K562 (cell line): ENCODE data around the gene FDX2. TPM values are rescaled to one million over a fixed set of nuclear protein-coding genes. Genes with fewer than 3 reads are reported as not detected.

Source experiments
- ATAC-seq: fragments of 200-7000 bp; cut with Tn5 transposase; 3 replicates; pipeline ENCODE4 v1.9.1; 2020; ENCODE audit warnings: moderate library complexity
- BruUV-seq: library from RNA; stranded (reverse); fragments of 400-500 nt; replicated peaks from 2 replicates; lab custom pipeline; 2021; lab: Mats Ljungman, UMichigan
- CTCF ChIA-PET: fragments of 300-600 bp; formaldehyde crosslinking; extraction: SDS; loops from one replicate; lab custom pipeline; 2021; ENCODE audit warnings: low intra/inter-chr PET ratio; lab: Yijun Ruan, JAX
- POLR2A ChIA-PET: fragments of 300-600, 350-650 bp; sonication (Branson Sonifier 250); formaldehyde crosslinking; extraction: SDS; loops from one replicate; lab custom pipeline; 2021; ENCODE audit warnings: antibody characterized with exemption, inconsistent platforms; lab: Yijun Ruan, JAX
- DNase-seq, 4 experiments: peaks; one replicate each; pipeline versions ENCODE4 v3.0.0 to v3.0.0-alpha.2; 2011 to 2018; ENCODE audit warnings: low spot score in 3 of 4, mixed read lengths in 3 of 4; ENCODE audit errors: extremely low read depth in 1 of 4
- FAIRE-seq: peaks from 2 replicates; lab custom pipeline; 2011; peaks lifted over from hg19 to GRCh38; lab: Jason Lieb, UNC
- H2AFZ ChIP-seq: 2 replicates; pipeline ENCODE4 v1.6.0; 2011; ENCODE audit warnings: low read depth, low read length, control low read depth, inconsistent platforms
- H3K27ac ChIP-seq: fragments of 200-600 bp; 3 replicates; pipeline ENCODE4 v1.8.0; 2011; ENCODE audit warnings: low read depth, mild to moderate bottlenecking, control low read depth, inconsistent platforms, low read length, moderate library complexity, mixed read lengths; ENCODE audit errors: extremely low read depth
- H3K27me3 ChIP-seq, 2 experiments: fragments of 300-600 bp in 1 of 2; 2 replicates in 1 of 2; 3 replicates in 1 of 2; pipeline versions ENCODE4 v1.6.0 to v1.8.0; 2011; ENCODE audit warnings: inconsistent platforms in 2 of 2, low read length in 2 of 2, mild to moderate bottlenecking in 1 of 2, mixed read lengths in 1 of 2, moderate library complexity in 1 of 2; ENCODE audit not compliant: control insufficient read depth in 2 of 2, insufficient read depth in 2 of 2
- H3K36me3 ChIP-seq: fragments of 300-600 bp; 3 replicates; pipeline ENCODE4 v1.8.0; 2011; ENCODE audit warnings: mild to moderate bottlenecking, low read length, inconsistent platforms; ENCODE audit not compliant: control insufficient read depth, insufficient read depth
- H3K4me1 ChIP-seq, 2 experiments: fragments of 200-600 bp in 1 of 2; replicated peaks in 1 of 2; 2 replicates in 1 of 2; 3 replicates in 1 of 2; pipeline versions ENCODE4 v1.5.1 to v1.8.0; 2011; ENCODE audit warnings: inconsistent platforms in 2 of 2, low read length in 2 of 2, mild to moderate bottlenecking in 1 of 2, mixed read lengths in 1 of 2, moderate library complexity in 1 of 2; ENCODE audit not compliant: control insufficient read depth in 2 of 2, insufficient read depth in 2 of 2
- H3K4me2 ChIP-seq: 2 replicates; pipeline ENCODE4 v1.6.1; 2011; ENCODE audit warnings: low read length, control low read depth, inconsistent platforms, mixed read lengths; ENCODE audit not compliant: insufficient read depth
- H3K4me3 ChIP-seq: fragments of 200-600 bp; sonication (generic), shearing (Covaris generic); 2 replicates; pipeline ENCODE4 v1.5.1; 2016; ENCODE audit warnings: control low read depth, inconsistent platforms
- H3K79me2 ChIP-seq: fragments of 200-600 bp; 3 replicates; pipeline ENCODE4 v1.8.0; 2011; ENCODE audit warnings: low read length, inconsistent platforms; ENCODE audit not compliant: control insufficient read depth, insufficient read depth
- H3K9ac ChIP-seq, 2 experiments: 2 replicates each; pipeline versions ENCODE4 v1.6.0 to v1.6.1; 2011; ENCODE audit warnings: low read depth in 2 of 2, low read length in 2 of 2, control low read depth in 1 of 2, inconsistent platforms in 1 of 2, mild to moderate bottlenecking in 1 of 2, mixed read lengths in 1 of 2; ENCODE audit not compliant: insufficient read depth in 1 of 2
- H3K9me1 ChIP-seq: one replicate; pipeline ENCODE4 v1.6.0; 2011; ENCODE audit warnings: inconsistent platforms, mild to moderate bottlenecking, low read length, moderate library complexity; ENCODE audit not compliant: control insufficient read depth, insufficient read depth
- H3K9me3 ChIP-seq: replicated peaks from 2 replicates; pipeline ENCODE4 v1.5.1; 2011; ENCODE audit warnings: low read depth, low read length, inconsistent platforms; ENCODE audit not compliant: control insufficient read depth, insufficient read depth
- H4K20me1 ChIP-seq: replicated peaks from 2 replicates; pipeline ENCODE4 v1.6.1; 2011; ENCODE audit warnings: low read length, inconsistent platforms, mixed read lengths; ENCODE audit not compliant: control insufficient read depth, insufficient read depth
- CEBPG ChIP-seq, 3 experiments: fragments of 200-800 bp in 1 of 3; sonication (Bioruptor generic) in 1 of 3; sonication (generic) in 1 of 3; formaldehyde crosslinking in 1 of 3; IDR thresholded peaks in 2 of 3; conservative IDR thresholded peaks in 1 of 3; 2 replicates each; pipeline versions ENCODE4 v1.6.1 to v1.8.0; 2016 to 2022; ENCODE audit warnings: missing compliant biosample characterization in 2 of 3, missing genetic modification characterization in 2 of 3, mild to moderate bottlenecking in 1 of 3, missing genetic modification reagents in 1 of 3
- E2F8 ChIP-seq: fragments of 450-650 bp; IDR thresholded peaks from 2 replicates; pipeline ENCODE4 v1.7.1; 2018; ENCODE audit warnings: mild to moderate bottlenecking, low read depth; ENCODE audit not compliant: partially characterized antibody
- ESRRA ChIP-seq: fragments of 450-650 bp; IDR thresholded peaks from 2 replicates; pipeline ENCODE4 v1.6.1; 2014; ENCODE audit warnings: low read depth, mild to moderate bottlenecking, moderate library complexity, borderline replicate concordance
- POLR2G ChIP-seq: fragments of 200-400 bp; formaldehyde crosslinking; IDR thresholded peaks from 2 replicates; pipeline ENCODE4 v1.6.1; 2017; ENCODE audit warnings: low read depth, mild to moderate bottlenecking, antibody characterized with exemption, low read length, moderate library complexity
- RBFOX2 ChIP-seq: fragments of 200-400 bp; formaldehyde crosslinking; IDR thresholded peaks from 2 replicates; pipeline ENCODE4 v1.6.1; 2017; ENCODE audit warnings: low read depth, mild to moderate bottlenecking, low read length, moderate library complexity
- RBM22 ChIP-seq: fragments of 200-400 bp; formaldehyde crosslinking; IDR thresholded peaks from 2 replicates; pipeline ENCODE4 v1.6.1; 2018; ENCODE audit warnings: low read length, low read depth; ENCODE audit not compliant: poor library complexity, severe bottlenecking
- ZSCAN29 ChIP-seq: fragments of 450-650 bp; IDR thresholded peaks from 2 replicates; pipeline ENCODE4 v1.6.1; 2017
- WGBS: fragments of 100-300 bp; shearing (Covaris generic); methylation state at CpG from one replicate; pipeline ENCODE4 v1.1.6; 2016; ENCODE audit warnings: low coverage, mixed read lengths; ENCODE audit not compliant: insufficient coverage; ENCODE audit errors: missing lambda C conversion rate; 5-methylcytosine and 5-hydroxymethylcytosine counted together
- in situ Hi-C: fragments of 300-500 bp; cut with MboI; formaldehyde crosslinking; loops from 4 replicates; pipeline ENCODE4 v1.15.0; 2018; ENCODE audit warnings: inconsistent platforms, mixed read lengths
- intact Hi-C: fragments of 100-400 bp; cut with micrococcal nuclease; formaldehyde crosslinking; loops from 2 replicates; pipeline ENCODE4 v1.14.2; 2022
- polyA plus RNA-seq, 8 experiments: library from polyadenylated mRNA; depleted of rRNA in 4 of 8; stranded (reverse) in 5 of 8; unstranded in 3 of 8; fragments of >200 nt; fragmentation: Nextera tagmentation in 2 of 8; fragmentation: Illumina TruSeq in 1 of 8; extraction: Ambion mirVana in 2 of 8; extraction: Trizol in 1 of 8; gene quantifications; 2 replicates each; pipeline versions ENCODE4 v1.2.1 to v1.2.3, GENCODE V29; 2011 to 2014; ENCODE audit warnings: inconsistent platforms in 1 of 8, missing spikeins in 1 of 8
- total RNA-seq, 7 experiments: library from RNA; depleted of rRNA in 6 of 7; stranded (reverse); fragments of >200 nt in 6 of 7; fragmentation: Illumina TruSeq in 2 of 7; extraction: Trizol in 2 of 7; gene quantifications; 2 replicates each; pipeline versions ENCODE4 v1.2.1 to v1.2.3, GENCODE V29; 2011 to 2021; ENCODE audit warnings: low replicate concordance in 1 of 7

Gene FDX2
- total and polyA plus RNA-seq, 9 of the 15 experiments (the other 6 are each of a cell fraction or from before 2014, with no cell fraction given): 2.5 to 49.8 (median 29.7) TPM

DNA sequence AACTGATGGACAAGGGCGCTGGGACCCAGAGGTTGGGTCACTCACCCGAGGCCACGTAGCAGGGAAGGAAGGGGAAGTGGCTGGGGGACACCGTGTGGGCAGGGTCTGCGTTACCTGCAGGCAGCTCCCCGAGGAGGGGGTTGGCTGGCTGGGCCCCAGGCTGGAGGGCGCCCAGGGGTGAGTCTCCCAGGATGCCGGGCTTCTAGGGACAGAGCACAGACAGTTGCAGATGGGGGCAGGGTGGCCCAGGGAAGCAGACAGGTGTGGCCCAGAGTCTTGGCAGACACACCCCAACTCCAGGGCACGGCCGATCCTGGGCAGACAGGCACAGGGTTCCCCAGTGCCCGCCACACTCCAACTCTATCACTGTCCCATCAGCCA, 5.6 kb upstream of the FDX2 start:
- Histone ChIP-seq H4K20me1 (0 out of 2 replicates have a peak, but pooled peaks cover 8% of the 10 kb centered on the region), H3K9ac (peak overlapping the region in 1 of 2 experiments; percentile 78; a peak in 2 of 4 replicates), H3K36me3 (peaks cover 96% of the 10 kb centered on the region), H3K27ac (no peak overlapping the region; the same call in 2 of the 3 replicates), H3K9me1 (no peaks in the 10 kb centered on the region), H3K9me3 (no peaks in the 10 kb centered on the region), H3K4me2 (no peak overlapping the region), H3K4me1 (peaks cover 5 to 51% of the 10 kb centered on the region in 2 experiments; a peak in 4 of 5 replicates), H3K27me3 (no peaks in the 10 kb centered on the region), H2AFZ (no peak overlapping the region), H3K4me3 (no peak overlapping the region), H3K79me2 (no peaks in the 10 kb centered on the region; the same call in 1 of the 3 replicates)
- ChIA-PET CTCF (no interaction called here), POLR2A (interaction anchor here (0.6 to 2.0 kb wide), 5 partner anchors 11 to 34 kb away, joined by 3 to 9 read pairs (median 3); partner anchors contain the start of genes ICAM4 and RAVER1)
- intact Hi-C loops: no loop called here
- no peak for ATAC-seq
- TF ChIP-seq RBM22 (peak; percentile 22), E2F8 (no peak), RBFOX2 (peak; percentile 15; the same call in 1 of the 2 replicates), ZSCAN29 (no peak), CEBPG (CRISPR knock-in tag; IDR thresholded peaks at IDR 0.05) (no peak), CEBPG (tag; conservative IDR thresholded peaks at IDR 0.05 in 1 of 2, IDR thresholded peaks at IDR 0.05 in 1 of 2) (no peak), POLR2G (peak; percentile 70), ESRRA (no peak)
- 90% methylated on average over 9 of the region's 11 CpGs for WGBS
- DNase-seq: no peak
- no TSS peak for BruUV-seq
- in situ Hi-C loops: no loop called here
- no peak for FAIRE-seq
